HG03521 (cell line): ENCODE data around the gene AUH.
"Not testable (repeated sequence)": the region's sequence is repeated elsewhere in the genome, so short reads cannot be mapped to it uniquely, and the experiment has no call there.

Source experiments
- ATAC-seq: cut with Tn5 transposase; IDR thresholded peaks from one replicate; pipeline ENCODE4 v1.9.1; 2021; ENCODE audit warnings: mild to moderate bottlenecking, moderate library complexity; ENCODE audit not compliant: unreplicated experiment

AUH gene

DNA sequence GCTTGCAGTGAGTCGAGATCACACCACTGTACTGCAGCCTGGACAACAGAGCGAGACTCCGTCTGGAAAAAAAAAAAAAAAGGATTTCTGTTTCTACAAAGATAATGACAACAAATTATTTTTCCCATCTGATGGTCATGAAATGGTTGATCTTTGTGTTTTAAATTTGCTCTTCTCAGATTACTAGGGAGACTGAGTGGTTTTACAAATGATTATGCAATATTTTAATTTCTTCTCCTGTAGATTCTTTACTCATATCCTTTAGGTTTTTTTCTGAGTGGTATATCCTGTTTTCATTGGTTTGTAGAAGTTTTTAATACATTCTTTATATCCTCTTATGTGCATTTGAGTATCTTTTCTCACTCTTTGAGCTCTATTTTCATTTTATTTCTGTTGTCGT, 20.6 kb upstream of the AUH start:
- no peak for ATAC-seq

DNA sequence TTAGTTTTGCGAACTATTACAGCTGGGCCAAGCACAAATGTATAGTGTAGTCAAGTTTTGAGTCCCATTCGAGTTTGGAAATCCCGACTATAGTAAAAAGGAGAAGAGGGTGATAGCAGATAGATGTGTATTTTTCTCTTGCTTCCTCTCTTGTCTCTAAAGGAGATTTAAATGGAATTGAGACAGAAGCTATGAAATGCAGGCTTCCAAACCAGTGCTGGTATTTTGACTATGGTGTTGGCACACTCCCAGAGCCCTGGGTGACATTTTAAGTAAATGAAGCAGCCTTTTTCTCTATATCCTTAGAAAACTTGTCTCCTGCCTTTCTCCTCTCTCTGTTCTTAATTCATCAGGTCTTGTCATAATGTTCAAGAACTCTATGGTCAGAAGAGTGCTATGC, 17.7 kb upstream of the AUH start:
- no peak for ATAC-seq

- no peak for ATAC-seq
These were observed 17.0 kb upstream of the AUH start for GRCh38 chr9:91378695-91379127.

GRCh38 chr9:91378054-91378453, 16.3 kb upstream of the AUH start:
- ATAC-seq: not testable (repeated sequence)

- no peak for ATAC-seq
These were observed 14.5 kb upstream of the AUH start for GRCh38 chr9:91376239-91376638.

GRCh38 chr9:91374939-91375338, 13.2 kb upstream of the AUH start:
- no peak for ATAC-seq

DNA sequence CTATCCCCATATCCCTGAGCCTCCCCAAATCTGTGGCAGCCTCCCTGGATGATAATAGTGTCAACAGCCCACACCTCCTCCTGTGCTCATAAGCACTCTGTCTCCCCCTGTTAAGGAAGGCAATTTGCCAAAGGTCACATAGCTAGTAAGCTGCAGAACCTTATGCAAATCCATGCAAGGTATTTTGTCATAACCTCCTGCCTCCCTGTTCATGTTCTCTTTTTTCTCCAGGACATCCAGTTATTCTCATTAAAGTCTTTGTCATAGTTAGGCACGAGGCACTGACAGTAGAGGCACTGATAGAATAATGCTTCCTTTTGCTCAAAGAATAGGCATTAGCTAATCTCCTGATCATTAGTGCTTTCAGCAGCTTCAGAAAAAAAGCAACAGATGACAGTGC, 10.2 kb upstream of the AUH start:
- no peak for ATAC-seq

GRCh38 chr9:91370006-91370405, 8.3 kb upstream of the AUH start:
- ATAC-seq: not testable (repeated sequence)

DNA sequence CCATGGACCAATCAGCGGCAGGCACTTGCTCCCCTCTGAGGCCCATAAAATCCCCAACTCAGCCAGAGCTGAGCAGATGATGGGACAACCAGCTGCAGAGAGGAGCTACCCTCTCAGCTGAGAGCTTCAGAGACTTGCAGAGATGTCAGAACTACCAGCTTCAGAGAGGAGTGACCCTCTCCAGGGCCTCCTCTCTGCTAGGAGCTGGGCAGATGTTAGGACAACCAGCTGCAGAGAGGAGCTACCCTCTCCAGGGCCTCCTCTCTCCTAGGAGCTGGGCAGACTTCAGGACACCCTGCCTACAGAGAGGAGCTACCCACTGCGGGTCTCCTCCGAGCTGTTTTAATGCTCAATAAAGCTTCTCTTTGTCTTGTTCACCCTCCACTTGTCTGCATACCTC, 3.0 kb upstream of the AUH start:
- no peak for ATAC-seq

DNA sequence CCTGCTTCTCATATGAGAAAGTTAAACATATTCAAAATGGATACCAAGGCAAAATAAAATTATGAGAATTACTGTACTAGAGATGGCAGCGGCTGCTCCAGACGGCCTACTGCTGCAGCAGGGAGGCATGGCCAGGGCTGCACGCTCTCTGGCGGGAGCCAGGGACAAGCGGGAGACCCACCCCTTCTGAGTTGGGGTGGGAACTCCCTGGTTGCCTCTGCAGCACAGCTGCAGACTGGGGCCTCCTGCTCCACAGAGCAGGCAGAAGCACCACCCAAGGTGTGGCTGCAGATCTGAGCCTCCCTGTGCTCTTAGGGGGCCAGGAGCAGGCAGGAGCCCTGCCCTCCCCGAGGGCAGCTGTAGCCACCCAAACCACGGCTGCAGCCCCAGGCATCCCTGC, 2.3 kb upstream of the AUH start:
- no peak for ATAC-seq

DNA sequence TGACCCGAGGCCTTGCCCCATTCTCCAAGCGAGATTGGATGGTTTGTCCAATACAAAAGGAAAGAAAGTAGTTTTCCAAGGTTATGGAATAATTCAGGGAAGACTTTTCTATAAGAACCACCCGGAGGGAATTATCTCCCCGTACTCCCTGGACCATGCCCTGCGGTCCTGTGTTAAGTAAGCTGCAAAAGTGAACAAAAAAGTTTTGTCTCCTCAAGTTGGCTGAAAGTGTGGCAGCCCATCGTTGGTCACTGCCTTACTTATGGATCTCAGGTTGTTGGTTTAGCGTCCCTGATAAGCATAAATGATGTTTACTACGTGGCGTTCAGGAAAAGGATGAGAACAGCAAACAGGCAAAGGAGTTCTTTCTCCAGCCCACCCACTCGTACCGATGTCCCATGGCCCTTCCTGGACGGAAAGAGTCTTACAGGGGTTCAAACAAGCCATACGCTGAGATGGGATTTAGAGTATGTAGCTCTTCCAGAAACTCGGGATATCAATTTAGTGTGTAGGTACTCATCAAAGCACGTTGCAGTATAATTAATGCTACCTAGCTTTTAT, 413 bp upstream of the AUH start:
- no peak for ATAC-seq

DNA sequence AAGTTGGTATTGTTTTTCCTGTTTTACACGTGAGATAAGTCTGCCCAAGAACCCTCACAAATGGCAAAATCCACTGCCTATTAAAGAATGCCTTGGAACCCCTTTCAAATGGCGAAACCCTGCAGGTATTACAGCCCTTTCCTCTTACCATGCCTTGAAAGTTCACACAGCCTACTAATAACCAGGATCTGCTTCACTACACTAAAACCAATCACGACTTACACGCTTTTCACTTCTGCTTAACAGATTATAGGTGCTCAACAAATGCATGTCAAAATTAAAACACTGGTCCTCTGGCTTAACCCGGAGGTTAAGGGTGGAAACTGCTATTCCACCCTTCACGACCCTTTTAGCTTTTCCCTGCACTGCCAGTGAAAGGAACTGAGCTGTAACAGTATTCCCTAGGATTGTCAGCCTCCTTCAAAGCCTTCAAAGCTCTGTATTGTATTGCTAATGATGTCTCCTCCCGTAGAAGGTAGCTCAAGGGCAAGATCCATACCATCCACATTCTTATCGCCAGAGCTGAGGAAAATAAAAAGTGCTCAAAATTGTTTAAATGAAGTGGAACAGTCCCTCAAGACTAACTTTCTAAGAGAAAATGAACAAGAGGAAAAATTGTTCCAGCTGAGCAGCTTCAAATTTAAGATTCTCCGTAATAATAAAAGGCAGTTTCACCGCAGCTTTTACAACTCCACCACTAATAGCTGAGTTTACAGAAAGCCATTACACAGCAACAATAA, 997 bp downstream of the AUH start:
- no peak for ATAC-seq

DNA sequence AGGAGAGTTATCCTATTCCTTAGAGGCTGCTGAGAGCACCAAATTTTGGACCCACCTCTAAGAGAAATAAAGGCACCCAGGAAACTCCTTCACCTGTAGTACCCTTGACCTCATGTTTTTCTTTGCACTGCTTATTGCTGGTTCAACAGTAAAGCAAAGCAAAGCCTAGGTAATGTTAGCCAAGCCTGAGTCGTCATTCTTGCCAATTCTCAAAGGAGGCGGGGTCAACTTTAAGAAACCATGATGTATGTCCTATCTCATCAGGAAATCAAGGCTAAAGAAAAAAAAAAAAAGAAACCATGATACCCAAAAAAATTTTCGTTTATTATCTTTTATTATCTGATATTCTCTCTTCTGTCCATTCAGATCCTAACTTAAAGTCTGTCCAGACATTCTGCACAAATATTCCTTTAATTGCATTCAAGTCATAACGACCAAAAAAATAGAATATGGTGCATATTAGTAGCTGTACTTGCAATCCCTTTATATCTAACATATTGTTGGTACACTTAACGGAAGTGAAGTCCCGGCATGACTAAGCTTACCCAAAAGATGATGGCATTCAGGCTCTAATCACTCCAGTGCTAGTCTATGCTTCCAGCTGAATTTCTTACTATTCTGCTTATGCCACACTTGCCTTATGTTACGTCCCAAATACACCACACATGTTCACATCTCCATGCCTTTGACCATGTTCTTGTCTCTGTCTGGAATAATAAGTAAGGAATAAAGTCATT, 1.8 kb downstream of the AUH start:
- no peak for ATAC-seq

GRCh38 chr9:91359083-91359482, 2.6 kb downstream of the AUH start:
- ATAC-seq: no peak

DNA sequence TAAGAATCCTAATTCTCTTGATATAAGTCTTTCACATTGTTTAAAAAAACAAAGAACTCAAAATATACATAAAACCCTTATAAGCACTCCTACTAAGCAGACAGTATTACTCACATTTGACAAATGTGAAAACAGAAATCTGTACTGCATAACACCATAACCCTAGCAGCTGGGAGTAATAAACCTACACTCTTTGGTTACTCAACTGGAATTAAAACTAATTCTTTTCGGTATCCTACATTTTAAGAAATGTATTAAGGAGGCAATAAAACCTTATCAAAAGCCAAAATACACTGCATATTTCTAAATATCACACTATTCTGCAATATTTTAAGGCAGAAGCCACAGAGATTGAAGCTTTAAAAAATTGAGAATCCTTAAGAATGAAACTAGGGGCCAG, 6.8 kb downstream of the AUH start:
- no peak for ATAC-seq

DNA sequence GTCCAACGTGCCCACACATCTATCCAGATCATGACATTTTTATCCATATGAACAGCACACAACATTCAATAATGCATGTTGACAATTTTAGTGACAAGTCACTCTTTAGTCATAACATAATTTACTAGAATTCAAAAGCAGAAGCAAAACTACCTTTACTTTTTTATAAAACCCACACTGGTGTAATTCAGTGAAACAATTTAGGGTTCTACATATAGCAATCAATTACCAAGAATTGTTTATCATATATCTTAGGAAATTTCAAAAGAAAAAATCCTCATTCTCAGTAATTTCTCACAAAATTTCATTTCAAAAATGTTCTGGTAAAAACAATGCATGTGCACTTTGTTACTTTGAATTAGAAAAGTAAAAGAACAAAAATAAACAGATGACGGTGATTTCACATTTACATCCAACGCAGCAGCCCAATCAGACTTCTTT, 12.6 kb downstream of the AUH start:
- no peak for ATAC-seq

DNA sequence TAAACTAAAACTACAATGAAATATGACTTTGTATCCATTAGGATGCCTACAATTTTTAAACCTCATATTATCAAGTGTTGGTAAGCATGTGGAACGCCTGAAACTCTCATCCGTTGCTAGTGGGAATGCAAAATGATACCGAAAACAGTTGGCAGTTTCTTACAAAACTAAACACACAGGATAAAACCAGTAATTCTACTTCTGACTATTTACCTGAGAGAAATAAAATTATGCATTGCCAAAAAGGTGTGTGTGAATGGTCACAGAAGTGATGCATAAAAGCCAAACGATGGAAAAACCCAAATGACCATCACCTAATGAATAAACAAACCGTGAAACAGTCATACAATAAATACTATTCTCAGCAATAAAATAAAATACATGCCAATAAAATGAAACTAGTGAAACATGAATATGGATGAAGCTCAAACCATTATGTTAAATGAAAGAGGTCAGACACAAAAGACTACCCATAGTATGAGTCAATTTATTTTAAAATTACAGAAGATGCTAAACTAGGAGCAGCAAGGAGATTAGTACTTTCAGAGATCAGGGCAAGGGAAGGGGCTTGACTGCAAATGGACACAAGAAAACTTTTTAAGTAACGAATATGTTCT, 13.4 kb downstream of the AUH start:
- ATAC-seq: no peak

DNA sequence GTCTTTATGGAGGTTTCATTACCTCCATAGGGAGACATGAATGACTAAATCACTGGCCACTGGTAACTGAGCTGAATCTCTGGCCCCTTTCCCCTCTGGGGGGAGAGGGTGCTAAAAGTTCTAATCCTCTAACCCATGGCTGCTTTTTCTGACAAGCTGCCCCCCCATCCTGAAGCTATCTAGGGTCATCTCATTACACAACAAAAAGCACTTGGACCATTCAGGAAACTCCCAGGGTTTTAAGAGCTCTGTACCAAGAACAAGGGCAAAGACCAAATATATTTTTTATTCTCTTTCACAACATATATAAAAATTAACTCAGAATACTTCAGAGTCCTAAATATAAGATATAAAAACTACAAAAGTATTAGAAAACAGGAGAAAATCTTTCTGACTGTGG, 14.3 kb downstream of the AUH start:
- no peak for ATAC-seq

GRCh38 chr9:91346644-91347043, 15.1 kb downstream of the AUH start:
- ATAC-seq: no peak

DNA sequence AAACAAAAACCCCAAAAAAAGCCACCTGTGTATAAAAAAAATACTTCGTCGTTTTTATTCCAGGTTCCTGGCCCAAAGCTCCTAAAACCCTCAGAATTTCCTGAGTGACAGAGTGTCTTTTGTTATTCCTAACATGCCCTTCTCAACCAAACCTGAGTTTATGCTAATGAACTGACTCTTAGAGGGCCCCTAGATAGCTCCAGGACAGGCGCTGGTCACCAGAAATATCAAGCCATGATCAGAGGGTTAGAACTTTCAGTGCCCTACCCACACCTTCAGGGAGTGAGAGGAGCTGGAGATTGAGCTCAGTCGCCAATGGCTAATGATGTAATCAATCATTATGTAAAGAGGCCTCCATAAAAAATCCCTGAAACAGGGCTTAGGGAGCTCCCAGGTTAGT, 15.7 kb downstream of the AUH start:
- ATAC-seq: no peak

GRCh38 chr9:91342575-91342974, 19.1 kb downstream of the AUH start:
- no peak for ATAC-seq

DNA sequence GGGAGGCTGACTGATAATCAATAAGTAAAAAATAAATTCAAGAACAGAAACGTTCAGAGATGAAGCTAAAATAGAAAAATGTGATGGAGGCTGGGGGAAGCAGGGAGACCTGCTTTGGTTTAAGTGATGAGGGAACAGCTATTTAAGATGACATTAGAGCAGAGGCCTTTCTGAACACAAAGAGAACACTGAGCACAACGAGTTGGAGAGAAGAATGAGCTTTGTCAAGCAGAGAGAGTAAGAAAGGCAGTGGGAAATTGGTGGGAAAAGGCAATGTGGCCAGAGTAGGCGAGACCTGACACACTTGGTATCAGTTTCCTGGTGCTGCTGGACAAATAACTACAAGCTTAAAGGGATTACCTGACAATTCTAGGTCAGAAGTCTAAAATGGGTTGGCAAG, 20.0 kb downstream of the AUH start:
- no peak for ATAC-seq
